GM18873 (cell line): ENCODE measurements around the gene LENG1.
A peak's percentile ranks its signal among the peaks of the same experiment; 100 is the strongest.
"Not testable (repeated sequence)": the region's sequence is repeated elsewhere in the genome, so short reads cannot be mapped to it uniquely, and the experiment has no call there.

Experiments
- ATAC-seq: cut with Tn5 transposase; IDR thresholded peaks from one replicate; pipeline ENCODE4 v1.9.1; 2021; ENCODE audit warnings: mild to moderate bottlenecking, moderate library complexity, moderate number of reproducible peaks; ENCODE audit not compliant: unreplicated experiment, low FRiP score

LENG1 gene

DNA sequence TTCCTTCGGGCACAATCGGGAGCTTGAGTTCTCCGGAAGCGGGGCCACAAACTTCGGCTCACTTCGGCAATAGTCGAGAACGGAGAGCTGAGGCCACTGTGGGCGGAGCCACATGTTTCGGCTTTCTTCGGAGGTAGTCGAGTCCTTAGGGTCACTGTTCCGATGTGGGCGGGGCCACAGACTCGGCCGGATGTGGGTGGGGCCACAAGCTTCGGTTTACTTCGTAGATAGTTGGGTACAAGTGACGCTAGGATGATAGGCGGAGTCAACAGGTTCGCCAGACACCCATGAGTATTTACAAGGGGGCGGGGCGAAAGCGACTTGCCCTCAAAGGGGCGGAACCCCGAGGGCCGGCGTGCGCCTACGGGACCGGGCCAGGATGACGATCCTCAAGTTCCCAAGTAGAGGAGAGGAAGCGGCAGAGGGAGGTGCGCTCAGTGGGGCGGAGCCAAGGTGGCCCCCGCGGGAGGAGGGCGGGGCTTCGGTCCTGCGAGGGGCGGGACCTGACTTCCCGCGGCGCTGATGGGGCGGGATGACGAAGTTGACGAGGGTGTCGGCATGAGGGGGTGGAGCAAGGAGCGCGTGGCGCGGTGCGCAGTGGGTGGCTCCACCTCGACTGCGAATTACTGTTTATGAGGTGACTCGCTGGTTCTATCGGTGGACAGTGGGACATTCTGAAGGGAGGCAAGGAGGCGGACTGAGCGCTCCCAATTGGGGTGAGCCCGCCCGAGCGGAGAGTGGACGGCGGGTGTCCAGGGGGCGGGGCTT lies 30.4 kb upstream of the LENG1 start:
- ATAC-seq, result peak; percentile 45

DNA sequence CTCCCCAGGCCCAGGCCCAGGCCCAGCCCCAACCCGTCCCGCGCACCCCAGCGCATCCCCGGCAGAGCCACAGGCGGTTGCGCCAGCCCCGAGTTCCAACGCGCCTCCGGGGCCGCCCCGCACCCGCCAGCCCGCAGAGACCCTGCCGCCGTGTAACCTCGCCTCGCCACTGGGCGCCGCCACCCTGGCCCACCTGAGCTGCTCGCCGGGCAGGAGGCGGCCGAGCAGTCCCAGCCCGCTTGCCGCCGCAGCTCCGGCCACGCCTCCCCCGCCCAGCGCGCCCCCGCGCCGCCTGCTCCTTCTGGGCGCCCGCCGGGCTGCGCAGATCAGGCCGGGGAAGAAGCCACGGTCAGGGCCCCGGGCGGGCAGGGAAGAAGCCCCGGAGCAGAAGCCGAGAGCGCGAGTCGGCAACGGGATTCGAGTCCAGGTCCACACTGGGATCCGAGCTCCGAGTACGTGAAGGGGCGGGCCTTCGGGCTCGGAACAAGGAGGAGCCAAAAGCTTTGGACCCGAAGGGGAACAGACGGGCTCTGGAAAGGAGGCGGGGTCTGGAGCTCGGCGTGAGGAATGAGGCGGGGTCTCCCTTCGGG lies 29.7 kb upstream of the LENG1 start, which contains the start of gene MBOAT7:
MBOAT7 (minus strand) TSS at position 436 of the 590 bp plus-strand sequence. CDS start 1,072 bp downstream, outside the sequence.
- ATAC-seq, result peak; percentile 10

DNA sequence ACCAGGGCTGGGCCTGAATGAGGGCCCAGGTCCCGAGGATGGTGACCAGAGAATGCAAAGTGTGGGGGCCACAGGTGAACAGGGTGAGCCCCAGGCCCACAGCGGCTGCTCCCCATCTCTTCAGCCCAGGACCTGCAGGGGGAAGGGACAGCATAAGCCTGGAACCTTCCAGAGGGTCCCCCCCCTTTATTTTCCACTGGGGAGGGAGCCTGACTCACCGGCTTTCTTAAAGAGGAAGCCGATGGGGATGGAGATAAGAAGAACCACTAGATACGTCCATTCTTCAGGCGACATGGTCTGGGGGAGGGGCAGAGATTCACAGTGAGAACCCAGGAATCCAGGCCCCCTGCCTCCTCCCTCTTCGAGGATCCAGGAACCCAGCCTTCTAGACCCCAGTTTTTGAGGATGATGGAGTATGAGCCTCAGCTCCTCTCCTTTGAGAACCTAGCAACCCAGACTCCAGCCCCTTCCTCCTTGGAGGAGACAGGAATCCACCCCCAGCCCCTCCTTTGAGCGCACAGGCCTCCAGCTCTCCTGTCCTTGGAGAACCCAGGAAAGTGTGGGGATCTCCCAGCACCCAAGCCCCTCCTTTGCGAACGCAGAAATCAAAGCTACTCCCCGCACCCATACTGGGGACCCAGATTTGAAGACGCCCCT lies 28.8 kb upstream of the LENG1 start:
- ATAC-seq, result no peak

DNA sequence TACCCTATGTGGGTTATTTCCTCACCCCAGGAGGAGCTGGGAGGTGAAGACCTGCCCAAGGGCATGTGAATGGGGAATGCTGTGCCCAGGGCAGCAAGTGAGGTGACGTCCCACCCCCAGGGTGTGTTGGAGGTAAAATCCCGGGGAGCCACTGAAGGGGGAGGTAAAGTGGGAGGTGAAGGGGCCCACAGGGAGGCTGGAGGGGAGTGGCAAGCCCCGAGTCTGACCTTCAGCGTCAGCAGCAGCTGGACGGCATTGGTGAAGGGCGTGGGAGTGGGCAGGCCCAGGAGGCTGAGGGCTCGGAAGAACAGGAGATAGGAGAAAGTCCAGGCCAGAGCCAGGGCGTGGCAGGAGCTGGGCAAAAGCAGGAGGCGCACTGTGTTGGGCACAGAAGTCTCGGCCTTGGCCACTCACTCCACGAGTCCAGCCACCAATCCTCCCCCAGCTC lies 27.4 kb upstream of the LENG1 start:
- ATAC-seq, result no peak

DNA sequence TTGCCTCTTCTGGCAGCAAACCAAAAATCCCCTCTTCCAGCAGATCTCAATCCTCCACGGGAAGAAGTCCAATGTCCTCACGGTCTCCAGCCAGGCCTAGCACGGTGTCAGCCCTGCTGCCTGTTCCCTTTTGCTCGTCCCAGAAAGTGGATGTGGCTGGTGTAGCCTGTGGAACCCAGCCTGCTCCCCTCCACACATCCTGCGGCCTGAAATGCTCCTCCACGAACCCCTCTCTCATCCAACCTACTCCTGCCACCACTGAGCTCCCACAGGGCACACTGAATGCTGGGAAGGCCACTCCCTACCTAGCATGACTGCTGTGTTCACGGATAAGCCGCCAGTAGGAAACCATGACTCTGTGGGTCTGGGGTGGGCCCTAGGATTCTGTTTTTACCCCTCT lies 26.8 kb upstream of the LENG1 start:
- ATAC-seq, result no peak

- no peak for ATAC-seq
Observed at GRCh38 chr19:54183431-54183830, 23.9 kb upstream of the LENG1 start.

GRCh38 chr19:54181894-54182293 lies 22.4 kb upstream of the LENG1 start:
- not testable (repeated sequence) for ATAC-seq

DNA sequence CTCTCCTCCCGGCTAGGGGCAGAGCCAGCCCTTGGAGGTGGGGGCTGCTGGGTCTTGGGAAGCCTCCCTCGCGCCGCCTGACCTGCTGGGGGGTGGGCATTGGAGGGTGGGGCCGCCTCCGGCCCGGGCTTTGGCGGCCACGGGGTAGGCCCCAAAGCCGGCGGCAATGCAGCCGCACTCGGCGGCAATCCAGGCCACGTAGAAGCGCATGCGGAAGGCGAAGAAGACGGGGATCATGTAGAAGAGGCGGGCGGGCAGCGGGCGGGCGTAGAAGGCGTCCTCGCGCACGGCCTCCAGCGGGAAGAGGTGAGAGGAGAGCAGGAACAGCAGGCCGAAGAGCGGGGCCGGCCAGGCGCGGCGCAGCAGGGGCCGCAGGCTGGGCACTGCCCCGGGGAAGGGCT lies 21.2 kb upstream of the LENG1 start:
- ATAC-seq, result no peak

DNA sequence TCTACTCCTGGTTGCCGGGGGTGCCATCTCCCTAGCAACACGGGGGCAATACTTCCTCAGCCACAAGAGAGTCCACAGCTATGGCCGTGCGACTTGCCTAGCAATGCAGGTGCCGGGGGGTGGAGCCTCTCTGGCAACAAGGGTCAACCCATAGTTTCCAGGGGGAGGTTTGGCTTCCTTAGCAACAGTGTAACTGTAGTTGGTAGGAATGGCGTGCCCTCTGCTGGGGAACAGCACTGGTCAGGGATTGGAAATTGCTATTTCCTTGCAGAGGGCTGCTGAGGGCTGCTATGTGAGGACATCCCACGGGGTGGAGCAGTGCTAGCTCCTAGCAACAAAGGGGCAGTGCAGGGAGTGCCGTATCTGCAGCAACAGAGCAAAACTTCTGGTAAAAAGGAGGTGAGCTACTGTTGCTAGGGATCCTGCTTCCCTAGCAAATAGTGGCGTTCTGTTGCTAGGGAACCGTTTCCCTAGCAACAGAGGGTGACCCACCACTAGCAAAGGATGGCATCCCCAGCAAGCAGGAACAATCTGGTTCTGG lies 20.5 kb upstream of the LENG1 start:
- no peak for ATAC-seq

DNA sequence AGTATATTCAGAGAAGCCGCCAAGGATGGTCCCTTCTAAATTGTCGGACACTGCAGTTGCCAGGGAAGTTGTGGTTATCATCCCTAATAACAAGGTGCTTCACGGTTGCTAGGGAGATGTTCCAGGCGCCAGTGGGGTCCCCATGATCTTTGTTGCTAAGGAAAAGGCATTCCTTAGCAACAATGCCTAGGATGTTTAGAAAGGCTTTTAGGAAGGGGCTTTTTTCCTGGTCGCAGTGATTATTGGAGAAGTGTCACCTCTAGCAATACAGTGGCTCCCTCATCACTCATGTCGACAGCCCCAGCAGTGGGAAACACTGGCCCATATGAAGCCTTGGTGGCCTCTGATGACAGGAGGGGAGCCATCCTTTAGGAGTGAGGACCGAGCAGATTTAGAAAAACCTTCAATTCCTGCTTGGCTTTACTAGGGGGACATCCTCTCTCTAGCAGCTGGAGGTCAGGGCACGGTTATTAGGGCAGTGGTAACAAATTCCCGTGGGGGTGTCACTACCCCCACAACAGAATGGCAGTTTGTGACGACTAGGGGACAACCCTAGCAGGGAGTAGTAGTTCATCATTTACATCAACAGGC lies 19.8 kb upstream of the LENG1 start:
- ATAC-seq, result no peak

GRCh38 chr19:54178581-54179261 lies 19.2 kb upstream of the LENG1 start:
- ATAC-seq, result no peak

DNA sequence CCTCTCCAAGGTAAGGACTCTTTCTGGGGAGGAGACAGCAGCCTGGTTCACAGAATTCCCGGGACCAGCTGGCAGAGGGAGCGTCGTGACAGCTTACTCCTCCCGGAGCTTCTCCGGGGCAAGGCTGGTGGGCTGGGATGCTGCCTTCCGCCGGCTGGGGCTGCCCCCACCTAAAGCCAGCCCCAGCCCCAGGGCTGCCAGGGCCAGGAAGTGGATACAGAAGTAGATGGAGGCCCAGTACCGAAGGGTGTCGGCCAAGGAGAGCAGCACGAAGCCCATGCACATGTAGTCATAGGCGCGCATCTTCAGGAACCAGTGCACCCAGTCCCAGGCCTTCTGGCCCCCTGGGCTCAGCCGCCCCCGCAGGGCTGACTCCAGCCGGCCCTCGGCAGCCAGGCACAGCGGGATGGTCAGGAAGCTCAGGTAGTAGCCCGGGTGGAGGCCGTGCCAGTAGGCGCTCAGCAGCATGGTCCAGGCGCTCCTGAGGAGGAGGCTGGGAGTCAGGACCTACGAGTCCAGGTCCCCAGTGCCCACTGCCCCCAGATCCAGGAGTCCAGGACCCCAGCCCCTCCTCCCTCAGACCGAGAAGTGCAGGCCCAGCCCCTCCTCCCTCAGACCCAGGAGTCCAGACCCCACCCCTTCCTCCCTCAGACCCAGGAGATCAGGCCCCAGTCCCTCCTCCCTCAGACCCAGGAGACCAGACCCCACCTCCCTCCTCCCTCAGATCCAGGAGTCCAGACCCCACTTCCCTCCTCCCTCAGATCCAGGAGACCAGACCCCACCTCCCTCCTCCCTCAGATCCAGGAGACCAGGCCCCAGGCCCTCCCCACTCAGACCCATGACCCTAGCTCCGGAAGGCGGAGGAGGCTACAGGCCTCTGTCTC lies 14.7 kb upstream of the LENG1 start:
- no peak for ATAC-seq

DNA sequence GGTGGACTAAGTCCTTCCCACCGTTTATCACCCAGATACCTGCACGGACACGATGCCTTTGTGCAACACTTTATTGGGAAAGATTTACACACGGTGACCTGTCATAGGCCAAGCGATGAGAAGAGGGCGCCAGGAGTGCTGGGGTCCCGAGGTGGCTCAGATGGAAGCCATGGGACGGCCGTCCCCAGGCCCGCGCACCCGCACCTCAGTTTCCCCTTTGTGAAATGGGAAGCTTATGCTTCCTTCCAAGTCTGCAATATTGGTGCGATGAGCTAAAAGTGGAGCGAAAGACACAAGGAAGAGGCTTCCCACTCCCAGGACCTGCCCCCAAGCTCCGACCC lies 13.8 kb upstream of the LENG1 start:
- ATAC-seq, result no peak

DNA sequence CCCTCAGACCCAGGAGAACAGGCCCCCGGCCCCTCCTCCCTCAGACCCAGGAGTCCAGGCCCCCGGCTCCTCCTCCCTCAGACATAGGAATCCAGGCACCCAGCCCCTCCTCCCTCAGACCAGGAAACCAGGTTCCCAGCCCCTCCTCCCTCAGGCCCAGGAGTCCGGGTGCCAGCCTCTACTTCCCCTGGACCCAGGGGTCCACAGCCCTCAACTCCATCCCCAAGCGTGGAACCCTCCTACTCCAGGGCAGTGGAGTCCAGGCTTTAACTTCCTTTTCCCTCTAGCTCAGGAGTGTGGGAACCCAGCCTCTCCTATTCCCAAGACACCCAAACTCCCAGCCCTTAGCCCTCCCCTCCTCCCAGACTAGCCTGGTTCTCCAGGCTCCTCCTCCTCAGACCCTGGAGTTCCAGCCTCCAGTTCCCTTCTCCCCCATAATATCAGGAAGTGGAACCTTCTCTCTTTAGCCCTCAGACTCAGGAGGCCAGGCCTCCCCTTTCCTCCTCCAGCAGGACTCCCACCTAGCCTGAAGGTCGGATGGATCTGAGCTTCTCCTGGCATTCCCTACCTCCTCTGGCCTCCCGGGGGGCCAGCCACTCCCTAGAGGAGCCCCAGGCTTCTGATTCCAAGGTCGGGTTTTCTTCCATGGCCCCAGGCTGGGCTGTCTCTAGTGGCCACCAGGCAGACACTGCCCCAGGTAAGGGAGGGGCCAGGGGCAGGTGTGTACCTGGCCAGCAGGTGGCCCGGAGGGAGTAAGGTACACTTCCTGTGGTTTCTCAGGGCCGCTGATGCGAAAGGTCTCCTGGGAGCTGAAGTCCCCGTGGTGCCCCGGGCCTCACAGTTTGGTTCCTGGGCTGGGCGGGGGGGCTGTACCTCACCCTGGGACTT lies 13.2 kb upstream of the LENG1 start, which contains the start of gene TMC4:
TMC4 (minus strand) TSS at position 690 of the 888 bp plus-strand sequence; CDS start at position 647, 43 bp downstream.
- no peak for ATAC-seq

DNA sequence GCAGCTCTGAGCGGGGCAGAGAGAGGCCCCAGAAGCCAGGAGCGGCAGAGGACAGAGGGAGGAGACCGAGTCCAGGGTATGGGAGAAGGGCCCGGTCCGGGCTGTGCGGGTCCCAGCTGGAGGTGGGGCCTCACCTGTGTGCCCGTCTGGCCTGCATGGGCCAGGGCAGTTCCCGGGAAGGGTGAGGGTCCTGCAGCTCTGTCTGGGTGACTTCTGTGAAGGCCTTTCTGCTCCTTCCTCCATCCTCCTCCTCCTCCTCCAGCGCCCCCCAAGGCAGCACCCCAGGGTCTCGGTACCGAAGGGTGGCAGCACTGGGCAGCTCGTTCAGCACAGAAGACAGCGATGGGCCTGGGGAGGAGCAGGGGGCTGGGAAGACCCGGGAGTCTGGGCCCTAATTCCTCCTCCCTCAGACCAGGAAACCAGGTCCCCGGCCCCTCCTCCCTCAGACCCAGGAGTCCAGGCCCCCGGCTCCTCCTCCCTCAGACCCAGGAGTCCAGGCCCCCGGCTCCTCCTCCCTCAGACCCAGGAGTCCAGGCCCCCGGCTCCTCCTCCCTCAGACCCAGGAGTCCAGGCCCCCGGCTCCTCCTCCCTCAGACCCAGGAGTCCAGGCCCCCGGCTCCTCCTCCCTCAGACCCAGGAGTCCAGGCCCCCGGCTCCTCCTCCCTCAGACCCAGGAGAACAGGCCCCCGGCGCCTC lies 12.4 kb upstream of the LENG1 start:
- not testable (repeated sequence) for ATAC-seq

- no peak for ATAC-seq
Observed at GRCh38 chr19:54169149-54169740, 9.7 kb upstream of the LENG1 start.

DNA sequence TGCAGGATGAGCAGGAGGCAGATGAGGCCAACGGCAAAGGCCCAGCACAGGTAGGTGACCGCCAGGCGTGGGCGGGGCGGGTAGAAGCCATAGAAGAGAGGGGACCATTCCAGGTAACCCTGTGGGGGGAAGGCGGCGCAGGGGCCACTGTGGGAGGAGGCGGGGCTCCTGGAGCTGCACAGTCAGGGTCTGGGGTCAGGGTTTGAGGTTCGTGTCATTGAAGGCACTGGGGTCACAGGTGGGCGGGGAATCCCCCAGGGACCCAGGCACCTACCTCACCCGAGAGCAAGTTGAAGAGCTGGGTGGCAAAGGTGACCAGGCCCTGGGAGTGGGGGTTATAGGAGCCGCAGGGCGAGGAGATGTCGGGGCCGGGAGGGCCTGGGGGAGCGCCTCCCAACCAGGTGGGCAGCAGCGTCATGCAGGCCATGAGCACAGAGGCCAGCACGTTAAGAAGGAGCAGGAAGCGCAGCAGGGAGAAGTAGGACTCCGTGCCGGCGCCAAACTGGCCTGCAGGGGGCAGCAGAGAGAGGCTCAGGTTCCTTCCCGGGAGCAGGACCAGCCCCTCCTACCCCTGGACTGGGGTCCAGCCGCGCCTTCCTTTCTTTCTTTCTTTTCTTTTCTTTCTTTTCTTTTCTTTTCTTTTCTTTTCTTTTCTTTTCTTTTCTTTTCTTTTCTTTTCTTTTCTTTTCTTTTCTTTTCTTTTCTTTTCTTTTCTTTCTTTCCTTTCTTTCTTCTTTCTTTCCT lies 8.8 kb upstream of the LENG1 start:
- ATAC-seq, result no peak
